Stimulated activated CD4-positive, alpha-beta T cell treated with anti-CD3 and anti-CD28 coated beads, TNF-alpha, amount 100 ng/mL, for 48 hours (primary cell): ENCODE data around the gene EPB41L1.
A peak's percentile ranks its signal among the peaks of the same experiment; 100 is the strongest.

Experiments used
- DNase-seq, 3 donors: peaks; one replicate each; pipeline ENCODE4 v3.0.0-alpha.2; 2020; ENCODE audit warnings: low read depth in 3 of 3

The EPB41L1 gene

GRCh38 chr20:36193977-36194712 is 39.6 kb downstream of the EPB41L1 start:
- no peak for DNase-seq

DNA sequence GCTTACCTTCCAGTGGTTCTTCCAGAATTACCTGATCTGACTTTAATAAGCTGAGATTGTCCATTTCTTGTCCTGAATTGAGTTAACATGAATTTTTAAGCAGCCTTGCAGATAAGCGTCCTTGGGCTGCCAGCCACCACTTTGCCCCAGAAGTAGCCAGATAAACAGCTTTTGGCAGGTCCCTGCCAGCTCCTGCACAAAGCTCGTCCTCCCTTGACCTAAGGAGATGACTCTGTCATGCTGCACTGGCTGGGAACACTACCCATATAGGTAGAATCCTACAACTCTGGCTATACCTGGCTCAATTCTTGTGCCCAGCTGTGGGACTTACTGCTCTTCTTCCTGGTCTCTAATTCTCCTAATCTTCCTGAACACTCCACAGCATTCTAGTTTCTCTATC is 42.1 kb downstream of the EPB41L1 start:
- no peak for DNase-seq

- DNase-seq, result no peak
These were observed 42.7 kb downstream of the EPB41L1 start for GRCh38 chr20:36197271-36197670.

- DNase-seq, result peak; percentile 55 to 67 (median 64)
These were observed 45.1 kb downstream of the EPB41L1 start for GRCh38 chr20:36199345-36200257.

DNA sequence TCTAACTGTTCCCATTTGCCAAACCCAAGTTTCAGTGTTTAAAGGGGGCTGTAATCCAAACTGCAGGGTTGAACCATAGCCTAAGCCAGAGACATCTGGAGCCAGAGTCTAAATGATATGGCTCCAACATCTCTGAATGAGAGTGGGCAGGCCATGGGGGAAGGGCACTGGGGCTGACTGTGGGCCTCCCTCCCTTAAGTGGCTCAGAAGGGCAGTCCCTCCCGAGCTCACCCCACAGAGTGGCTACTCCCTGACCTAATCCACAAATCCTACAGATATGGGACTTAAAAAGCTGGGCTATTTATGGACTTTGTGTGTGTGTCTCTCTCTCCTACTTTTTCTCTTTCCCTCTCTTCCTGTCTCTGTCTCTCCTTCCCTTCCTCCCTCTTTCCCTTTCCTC is 45.9 kb downstream of the EPB41L1 start:
- no peak for DNase-seq

- no peak for DNase-seq
These were observed 46.7 kb downstream of the EPB41L1 start for GRCh38 chr20:36201198-36201597.

- peak; percentile 44 to 69 (median 65) for DNase-seq
These were observed 48.4 kb downstream of the EPB41L1 start for GRCh38 chr20:36202891-36203338.

- DNase-seq, result no peak
These were observed 49.3 kb downstream of the EPB41L1 start for GRCh38 chr20:36203861-36204260.

DNA sequence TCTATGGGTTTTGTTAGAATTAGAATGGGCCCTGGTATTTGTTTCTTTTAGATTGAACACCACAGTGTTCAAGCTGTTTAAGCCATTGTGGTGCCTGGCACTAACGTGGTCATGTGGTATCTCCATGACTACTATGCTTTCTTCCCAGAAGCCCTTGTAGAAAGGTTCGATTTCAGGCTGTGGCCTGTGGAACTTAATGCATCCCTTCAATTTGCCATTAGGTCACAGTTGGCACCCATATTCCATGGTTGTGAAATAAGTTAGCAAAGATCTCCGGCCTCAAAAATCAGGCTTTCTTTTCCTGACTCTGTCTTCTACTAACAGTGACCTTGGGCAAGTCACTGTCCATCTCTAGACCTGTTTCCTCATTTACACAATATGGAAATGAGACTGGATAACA is 50.5 kb downstream of the EPB41L1 start:
- no peak for DNase-seq

GRCh38 chr20:36206068-36206467 is 51.5 kb downstream of the EPB41L1 start:
- DNase-seq, result no peak

GRCh38 chr20:36206641-36207040 is 52.1 kb downstream of the EPB41L1 start:
- DNase-seq, result no peak

GRCh38 chr20:36207602-36208001 is 53.1 kb downstream of the EPB41L1 start:
- DNase-seq, result no peak

DNA sequence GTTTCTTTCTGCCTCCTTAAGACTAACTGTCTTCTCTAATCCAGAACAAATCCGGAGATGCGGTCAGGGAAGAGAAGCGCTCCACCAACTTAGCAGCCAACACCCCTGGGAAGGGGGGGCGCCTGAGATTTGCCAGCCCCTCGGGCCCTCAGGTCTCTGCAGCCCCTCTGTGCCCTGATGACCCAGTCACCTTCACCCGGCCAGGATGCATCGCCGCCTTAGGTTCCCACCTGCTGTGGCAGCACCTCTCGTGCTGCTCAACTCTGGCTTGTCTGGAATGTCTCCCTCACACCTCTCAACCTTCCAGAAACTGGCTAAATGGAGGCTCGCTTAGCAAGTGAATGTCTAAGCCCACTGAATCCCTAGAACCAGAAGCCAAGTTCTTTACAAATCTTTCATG is 53.7 kb downstream of the EPB41L1 start:
- no peak for DNase-seq

DNA sequence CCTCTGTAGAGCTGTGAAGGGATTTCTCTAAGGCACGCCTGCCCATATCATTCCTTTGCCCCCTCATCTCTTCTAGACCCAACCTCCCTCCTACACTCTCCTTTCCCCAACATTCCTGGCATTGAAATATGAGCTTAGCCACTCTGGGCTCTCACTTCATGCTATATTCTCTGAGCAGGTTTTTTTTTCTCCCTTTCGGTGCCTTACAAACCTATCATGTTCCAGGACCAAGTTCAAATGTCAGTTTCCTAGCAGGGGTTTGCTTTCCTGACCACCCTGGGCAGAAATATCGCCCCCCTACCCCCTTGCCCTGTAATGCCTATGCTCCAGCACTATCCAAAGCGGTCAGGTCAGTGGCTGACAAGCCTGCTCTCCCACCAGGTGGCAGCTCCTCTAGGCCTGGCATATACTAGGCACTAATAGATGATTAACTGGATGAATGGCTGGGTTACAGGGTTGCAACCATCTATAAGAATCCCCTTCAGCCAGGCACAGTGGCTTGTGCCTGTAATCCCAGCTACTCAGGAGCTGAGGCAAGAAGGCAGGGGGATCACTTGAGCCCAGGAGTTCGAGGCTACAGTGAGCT is 56.0 kb downstream of the EPB41L1 start:
- DNase-seq, result no peak

- no peak for DNase-seq
These were observed 58.8 kb downstream of the EPB41L1 start for GRCh38 chr20:36213362-36213761.

GRCh38 chr20:36214684-36215256 is 60.2 kb downstream of the EPB41L1 start:
- no peak for DNase-seq

GRCh38 chr20:36215778-36216177 is 61.2 kb downstream of the EPB41L1 start:
- DNase-seq, result no peak

- no peak for DNase-seq
These were observed 61.9 kb downstream of the EPB41L1 start for GRCh38 chr20:36216314-36217025.

DNA sequence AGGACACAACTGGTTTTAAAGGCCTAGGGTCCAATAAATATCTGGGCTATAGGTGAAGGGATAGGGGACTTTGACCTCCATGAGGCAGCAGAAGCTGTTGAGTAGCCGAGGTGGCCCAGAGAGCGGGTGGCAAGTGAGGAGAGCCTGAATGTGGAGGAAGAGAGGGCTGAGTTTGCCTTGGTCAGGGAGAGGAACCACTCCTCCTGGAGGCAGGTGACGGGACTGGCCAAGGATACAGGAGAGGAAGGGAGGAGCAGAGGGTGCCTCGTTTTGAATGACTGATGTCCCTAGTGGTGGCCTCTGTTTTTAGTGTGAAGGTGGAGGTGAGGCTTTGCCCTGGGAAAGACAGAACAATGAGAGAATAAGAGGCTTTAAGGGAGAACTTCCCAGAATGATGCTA is 62.7 kb downstream of the EPB41L1 start:
- DNase-seq, result no peak

DNA sequence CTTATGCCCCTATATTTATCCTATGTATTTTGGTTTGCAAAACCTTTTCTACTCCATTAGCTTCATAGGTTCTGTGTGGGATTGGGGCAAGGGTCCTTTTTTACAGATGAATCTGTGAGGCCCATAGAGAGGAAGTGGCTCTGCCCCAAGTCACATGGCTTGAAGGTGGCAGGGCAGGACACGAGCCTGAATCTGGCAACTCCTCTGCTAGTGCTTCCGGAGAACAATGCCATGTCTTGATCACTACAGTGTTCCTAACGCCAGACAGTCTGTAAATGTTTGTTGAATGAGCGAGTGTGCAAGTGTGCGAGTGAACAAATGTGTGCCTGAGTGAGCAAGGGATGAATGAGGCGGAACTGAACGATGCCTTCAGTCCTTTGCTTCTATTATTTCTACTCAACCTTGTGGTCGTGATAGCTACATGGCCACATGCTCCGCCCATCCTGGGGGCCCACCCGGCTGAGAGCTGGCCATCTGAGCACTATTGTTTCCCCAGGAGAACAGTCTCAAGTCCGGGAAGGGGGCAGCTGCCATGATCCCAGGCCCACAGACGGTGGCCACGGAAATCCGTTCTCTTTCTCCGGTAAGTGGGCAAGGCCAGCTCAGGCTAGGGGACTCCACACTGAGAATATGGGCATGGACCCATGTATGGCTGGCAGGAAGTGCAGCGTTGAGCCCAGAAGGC is 64.0 kb downstream of the EPB41L1 start:
- no peak for DNase-seq

GRCh38 chr20:36219671-36220220 is 65.2 kb downstream of the EPB41L1 start:
- DNase-seq, result no peak
